ENCODE data around the gene UBE3B. TPM values are rescaled to one million over a fixed set of nuclear protein-coding genes. Genes with fewer than 3 reads are reported as not detected.
A peak's percentile ranks its signal among the peaks of the same experiment; 100 is the strongest.

UBE3B gene
- total RNA-seq, 1 experiment from 2014 or later = 38.4 TPM

GRCh38 chr12:109477963-109478315, 505 bp downstream of the UBE3B start:
- peak overlapping the region; percentile 95 for H3K4me3 ChIP-seq (ENCODE audit: low read depth, low read length)
- DNase-seq = no peak
- H3K4me3 Mint-ChIP-seq (ENCODE audit: unreplicated experiment) = peak overlapping the region; percentile 99
- no peaks in the 10 kb centered on the region for H3K36me3 ChIP-seq (ENCODE audit: control insufficient read depth, insufficient read depth, low read length)
- CTCF ChIA-PET = interaction anchor here (2.5 kb wide), 1 partner anchor 50 kb away, joined by 11 read pairs; no protein-coding TSS in a partner anchor
- no peaks in the 10 kb centered on the region for H3K4me1 Mint-ChIP-seq (ENCODE audit: low read depth, unreplicated experiment)
- H3K36me3 Mint-ChIP-seq (ENCODE audit: insufficient read depth, unreplicated experiment) = peaks cover 14% of the 10 kb centered on the region
- H3K27ac Mint-ChIP-seq (ENCODE audit: unreplicated experiment) = peak overlapping the region; percentile 93
- H3K27me3 Mint-ChIP-seq (ENCODE audit: insufficient read depth, unreplicated experiment) = no peaks in the 10 kb centered on the region
- TF ChIP-seq CTCF (IDR thresholded peaks at IDR 0.05; ENCODE audit: insufficient read depth in 1 of 2, low read depth in 1 of 2, low read length in 1 of 2, severe bottlenecking in 1 of 2, unreplicated experiment in 1 of 2) = no peak
- POLR2A ChIA-PET = interaction anchor here (1.4 to 2.2 kb wide), 2 partner anchors 15 to 17 kb away, joined by 8 to 23 read pairs; no protein-coding TSS in a partner anchor
- no peaks in the 10 kb centered on the region for H3K9me3 Mint-ChIP-seq (ENCODE audit: unreplicated experiment)
- BruUV-seq (replicated peaks) = TSS peak; percentile 60
- no peaks in the 10 kb centered on the region for H3K9me3 ChIP-seq
- intact Hi-C loops (cut with micrococcal nuclease; ENCODE audit: unreplicated experiment) = loop anchor here (1.0 to 5.0 kb wide), 2 partner anchors 17 to 46 kb away; no protein-coding TSS in a partner anchor
- H3K27me3 ChIP-seq (replicated peaks; ENCODE audit: control insufficient read depth, insufficient read depth, low read length) = no peaks in the 10 kb centered on the region
- peaks cover 15% of the 10 kb centered on the region for H3K4me1 ChIP-seq

- CTCF ChIA-PET = no interaction called here
- H3K27ac Mint-ChIP-seq (ENCODE audit: unreplicated experiment) = no peak overlapping the region
- intact Hi-C loops (cut with micrococcal nuclease; ENCODE audit: unreplicated experiment) = loop anchor here (5.0 kb wide), 1 partner anchor 47 kb away; no protein-coding TSS in a partner anchor
These were observed 2.3 kb downstream of the UBE3B start for GRCh38 chr12:109479761-109480160.

GRCh38 chr12:109480356-109480755, 2.9 kb downstream of the UBE3B start:
- no peak overlapping the region for H3K27ac Mint-ChIP-seq (ENCODE audit: unreplicated experiment)
- ChIA-PET CTCF (no interaction called here), POLR2A (no interaction called here)
- no peaks in the 10 kb centered on the region for H3K9me3 ChIP-seq
- BruUV-seq (replicated peaks) = no TSS peak
- H3K4me3 Mint-ChIP-seq (ENCODE audit: unreplicated experiment) = no peak overlapping the region
- H3K4me1 ChIP-seq = peaks cover 15% of the 10 kb centered on the region
- H3K27me3 Mint-ChIP-seq (ENCODE audit: insufficient read depth, unreplicated experiment) = no peaks in the 10 kb centered on the region
- no peaks in the 10 kb centered on the region for H3K4me1 Mint-ChIP-seq (ENCODE audit: low read depth, unreplicated experiment)
- H3K36me3 Mint-ChIP-seq (ENCODE audit: insufficient read depth, unreplicated experiment) = peaks cover 31% of the 10 kb centered on the region
- no peaks in the 10 kb centered on the region for H3K9me3 Mint-ChIP-seq (ENCODE audit: unreplicated experiment)
- no peak for TF ChIP-seq CTCF (IDR thresholded peaks at IDR 0.05; ENCODE audit: insufficient read depth in 1 of 2, low read depth in 1 of 2, low read length in 1 of 2, severe bottlenecking in 1 of 2, unreplicated experiment in 1 of 2)
- H3K4me3 ChIP-seq (ENCODE audit: low read depth, low read length) = no peak overlapping the region
- H3K36me3 ChIP-seq (ENCODE audit: control insufficient read depth, insufficient read depth, low read length) = no peaks in the 10 kb centered on the region; the same call in 1 of the 2 replicates
- no peak for DNase-seq
- intact Hi-C loops (cut with micrococcal nuclease; ENCODE audit: unreplicated experiment) = no loop called here
- no peaks in the 10 kb centered on the region for H3K27me3 ChIP-seq (replicated peaks; ENCODE audit: control insufficient read depth, insufficient read depth, low read length)

More at GRCh38 chr12:109479761-109480160, 2.3 kb downstream of the UBE3B start:
- BruUV-seq (replicated peaks) = no TSS peak
- peaks cover 25% of the 10 kb centered on the region for H3K36me3 Mint-ChIP-seq (ENCODE audit: insufficient read depth, unreplicated experiment)
- H3K9me3 Mint-ChIP-seq (ENCODE audit: unreplicated experiment) = no peaks in the 10 kb centered on the region
- Histone ChIP-seq H3K27me3 (replicated peaks; ENCODE audit: control insufficient read depth, insufficient read depth, low read length) (no peaks in the 10 kb centered on the region), H3K4me3 (ENCODE audit: low read depth, low read length) (no peak overlapping the region), H3K36me3 (ENCODE audit: control insufficient read depth, insufficient read depth, low read length) (no peaks in the 10 kb centered on the region), H3K9me3 (no peaks in the 10 kb centered on the region), H3K4me1 (peaks cover 15% of the 10 kb centered on the region)
- no peak for DNase-seq
- no peak for TF ChIP-seq CTCF (IDR thresholded peaks at IDR 0.05; ENCODE audit: insufficient read depth in 1 of 2, low read depth in 1 of 2, low read length in 1 of 2, severe bottlenecking in 1 of 2, unreplicated experiment in 1 of 2)
- POLR2A ChIA-PET = no interaction called here
- no peaks in the 10 kb centered on the region for H3K4me1 Mint-ChIP-seq (ENCODE audit: low read depth, unreplicated experiment)
- no peak overlapping the region for H3K4me3 Mint-ChIP-seq (ENCODE audit: unreplicated experiment)
- no peaks in the 10 kb centered on the region for H3K27me3 Mint-ChIP-seq (ENCODE audit: insufficient read depth, unreplicated experiment)

All from Caco-2 (cell line).